Left forelimb (tissue), 1 donor: ENCODE data around the gene SAYSD1.

Experiments used
- DNase-seq: peaks from one replicate; pipeline ENCODE4 v3.0.0-alpha.2; 2018; ENCODE audit warnings: low spot score

The SAYSD1 gene

DNA sequence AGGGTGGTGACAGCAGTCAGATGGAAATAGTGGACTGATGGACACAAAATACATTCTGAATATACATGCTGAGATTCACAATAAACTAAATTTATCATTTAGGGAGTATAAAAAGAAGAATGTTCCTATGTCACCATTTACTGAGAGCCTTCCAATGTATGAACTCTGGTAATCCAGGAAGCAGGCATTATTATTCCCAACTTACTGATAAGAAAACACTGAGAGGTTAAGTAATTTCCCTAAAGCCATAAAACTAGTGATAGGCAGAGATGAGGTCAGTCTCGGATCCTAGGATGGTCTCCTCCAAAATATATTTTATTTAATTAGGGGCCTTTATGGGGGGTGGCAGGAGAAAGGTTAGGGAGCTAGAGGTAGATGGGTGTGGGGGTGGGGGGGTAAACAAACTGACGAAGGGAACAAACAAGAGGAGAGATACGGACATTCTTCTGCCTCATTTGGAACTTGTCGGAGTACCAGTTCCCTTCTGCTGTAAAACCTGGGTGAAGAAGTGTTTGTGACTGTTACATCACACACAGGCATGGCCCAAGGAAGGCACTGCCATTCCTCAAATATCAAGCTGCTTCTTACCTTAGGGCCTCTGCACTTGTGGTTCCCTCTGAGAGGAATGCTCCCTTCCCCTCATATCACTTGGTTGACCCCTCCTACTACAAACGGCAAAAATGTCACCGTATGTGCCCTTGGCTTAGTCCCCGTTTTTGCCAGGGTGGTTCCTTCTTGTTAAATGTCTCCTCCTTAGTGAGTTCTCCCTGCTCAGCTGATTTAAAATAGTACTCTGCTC, 6.7 kb downstream of the SAYSD1 start:
- no peak for DNase-seq

DNA sequence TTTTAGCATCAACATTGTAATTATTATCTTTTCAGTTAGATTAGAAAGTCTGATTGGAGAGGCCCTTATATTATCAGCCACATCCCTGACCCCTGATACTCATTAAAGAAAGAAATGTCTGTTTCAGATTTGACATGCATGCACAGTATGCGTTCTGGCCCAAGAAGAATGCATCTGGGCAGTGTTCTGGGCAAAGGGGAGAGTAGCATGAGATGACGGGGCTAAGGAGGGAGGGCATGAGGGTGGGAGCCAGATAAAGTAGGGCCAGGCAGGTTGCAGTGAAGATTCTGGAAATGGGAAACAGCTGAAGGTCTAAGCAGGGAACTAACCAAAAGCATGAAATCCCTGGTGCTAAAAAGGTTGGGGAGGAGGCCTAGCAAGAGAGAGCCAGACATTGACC, 7.3 kb downstream of the SAYSD1 start:
- no peak for DNase-seq

- no peak for DNase-seq
Observed at GRCh38 chr6:39107034-39107433, 8.0 kb downstream of the SAYSD1 start.

- DNase-seq: no peak
Observed at GRCh38 chr6:39104528-39104927, 10.5 kb downstream of the SAYSD1 start.

GRCh38 chr6:39102821-39103136, 12.2 kb downstream of the SAYSD1 start:
- DNase-seq: no peak

- DNase-seq: no peak
Observed at GRCh38 chr6:39102071-39102820, 12.7 kb downstream of the SAYSD1 start.

DNA sequence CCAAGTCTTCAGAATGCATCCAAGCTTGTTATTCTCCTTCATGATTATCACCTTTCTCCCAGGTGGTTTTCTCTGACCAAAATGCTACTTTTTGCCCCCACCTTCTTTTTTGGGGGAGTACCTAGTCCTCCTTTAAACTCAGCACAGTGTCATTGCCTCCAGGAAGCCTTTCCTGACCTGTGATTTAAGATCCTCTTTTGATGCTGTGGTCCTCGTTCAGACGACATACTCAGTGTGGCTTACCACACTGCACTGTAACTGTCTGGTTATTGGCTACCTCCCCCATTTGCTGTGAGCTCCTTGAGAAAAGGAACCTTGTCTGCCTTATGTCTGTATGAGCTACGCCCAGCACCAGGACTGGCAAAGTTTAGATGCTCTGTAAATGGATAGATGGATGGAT, 14.6 kb downstream of the SAYSD1 start:
- DNase-seq: no peak

GRCh38 chr6:39095578-39095977, 19.4 kb downstream of the SAYSD1 start:
- no peak for DNase-seq

- no peak for DNase-seq
Observed at GRCh38 chr6:39093149-39093708, 21.8 kb downstream of the SAYSD1 start.

DNA sequence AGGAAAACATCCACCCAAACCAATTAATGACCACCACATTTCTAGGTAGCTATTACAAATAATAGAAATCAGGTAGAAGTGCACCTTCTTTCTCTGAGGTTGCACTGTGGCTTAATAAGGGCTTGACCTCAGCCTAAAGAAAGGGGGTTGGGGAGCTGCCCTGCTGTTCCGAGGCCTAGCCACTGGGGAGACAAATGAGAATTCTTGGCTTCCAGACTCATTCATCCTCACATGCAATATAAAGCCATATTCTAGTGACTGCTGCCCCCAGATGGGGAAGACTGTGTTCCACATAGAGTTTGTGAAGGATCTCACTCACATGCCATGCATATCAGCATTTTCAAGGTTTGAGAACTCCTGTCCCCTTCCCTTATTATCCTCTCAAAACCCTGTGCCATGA, 22.9 kb downstream of the SAYSD1 start:
- no peak for DNase-seq

GRCh38 chr6:39091220-39091619, 23.8 kb downstream of the SAYSD1 start:
- DNase-seq: no peak

- DNase-seq: no peak
Observed at GRCh38 chr6:39090036-39090435, 24.9 kb downstream of the SAYSD1 start.

GRCh38 chr6:39088331-39088730, 26.7 kb downstream of the SAYSD1 start:
- no peak for DNase-seq

DNA sequence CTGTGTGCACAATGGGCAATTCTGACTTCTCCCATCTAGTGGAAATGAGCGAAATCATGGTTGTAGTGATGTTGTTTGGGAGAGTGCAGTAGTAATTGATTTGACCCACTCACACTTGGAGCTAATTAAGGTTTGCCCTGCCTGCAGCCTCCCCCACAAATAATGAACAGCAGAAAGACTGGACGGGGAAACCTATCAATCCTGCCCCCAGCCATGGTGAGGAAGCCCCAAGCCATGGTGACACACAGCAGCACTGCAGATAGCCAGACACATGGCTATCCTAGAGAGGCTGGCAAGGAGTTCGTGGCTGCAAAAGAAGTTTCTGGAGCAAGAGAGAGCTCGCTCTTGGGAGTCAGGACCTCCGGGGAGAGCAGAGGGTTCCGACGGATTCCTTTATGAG, 27.8 kb downstream of the SAYSD1 start:
- no peak for DNase-seq

- DNase-seq: no peak
Observed at GRCh38 chr6:39086711-39087110, 28.3 kb downstream of the SAYSD1 start.

- DNase-seq: no peak
Observed at GRCh38 chr6:39086294-39086693, 28.7 kb downstream of the SAYSD1 start.

DNA sequence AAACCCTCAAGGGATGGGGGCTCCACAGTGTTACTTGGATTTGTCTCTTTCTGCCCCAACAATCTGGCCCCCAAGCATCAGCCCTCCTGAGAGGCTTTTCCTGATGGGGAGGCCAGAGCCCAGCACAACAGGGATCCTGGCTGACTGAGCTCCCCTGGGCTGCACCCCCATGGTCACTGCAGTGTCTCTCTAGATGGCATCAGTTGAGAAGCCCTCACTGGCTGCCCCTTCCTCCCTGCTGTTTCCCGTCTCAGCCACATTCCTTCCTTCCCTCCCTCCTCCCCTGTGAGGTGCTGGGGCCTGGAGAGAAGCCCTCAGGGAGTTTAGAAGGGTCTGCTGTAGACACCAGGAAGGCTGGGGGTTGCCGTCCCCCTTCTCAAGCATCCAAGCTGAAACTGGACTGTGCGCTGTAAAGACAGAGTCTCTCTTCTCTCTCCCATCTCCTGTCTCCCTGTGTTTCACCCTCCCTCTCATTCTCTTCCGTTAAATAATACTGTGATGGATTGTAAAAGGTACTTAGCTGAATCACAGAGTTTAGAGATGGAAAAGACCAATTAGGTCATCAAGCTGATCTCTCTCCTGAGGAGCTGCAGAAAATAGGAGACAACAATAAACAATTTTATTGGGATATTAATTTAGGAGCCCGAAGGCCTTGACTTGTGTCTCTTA, 29.7 kb downstream of the SAYSD1 start:
- no peak for DNase-seq

DNA sequence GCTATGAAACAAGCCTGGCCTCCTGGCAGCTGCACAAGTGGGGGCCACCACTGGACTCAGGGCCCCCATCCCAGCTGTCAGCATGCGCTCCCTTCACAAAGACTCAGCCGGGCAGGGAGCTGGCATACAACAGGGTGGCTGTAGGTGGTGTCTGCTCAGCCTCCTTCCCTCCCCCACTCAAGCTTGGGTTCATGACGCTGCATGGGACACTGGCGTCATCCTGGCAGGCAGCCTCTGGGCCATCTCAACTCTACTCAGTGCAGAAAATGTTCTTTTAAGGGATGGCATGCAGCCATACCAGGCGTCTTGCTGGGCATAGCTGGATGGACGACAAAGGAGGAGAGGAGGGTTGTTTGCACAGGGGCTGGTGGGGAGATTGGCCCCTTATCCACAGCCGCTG, 30.5 kb downstream of the SAYSD1 start:
- no peak for DNase-seq

DNA sequence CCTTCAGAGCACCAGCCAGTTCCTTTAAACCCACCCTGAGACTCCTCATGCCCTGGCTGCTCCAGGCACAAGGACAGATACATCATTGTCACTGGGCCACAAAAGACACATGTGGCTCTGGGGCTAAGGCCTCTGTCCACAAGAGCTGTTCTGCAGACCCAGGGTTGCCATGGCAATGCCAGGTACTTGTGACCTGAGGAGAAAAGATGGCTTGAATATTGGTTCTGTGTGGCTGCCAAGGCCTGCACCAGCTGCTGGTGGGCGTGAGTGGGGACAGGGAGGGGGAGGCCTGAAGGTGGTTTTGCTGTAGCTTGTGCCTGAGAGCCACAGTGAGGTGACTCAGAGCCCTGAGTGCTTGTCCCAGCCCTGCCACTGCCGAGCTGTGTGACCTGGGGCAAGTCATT, 31.8 kb downstream of the SAYSD1 start:
- no peak for DNase-seq

DNA sequence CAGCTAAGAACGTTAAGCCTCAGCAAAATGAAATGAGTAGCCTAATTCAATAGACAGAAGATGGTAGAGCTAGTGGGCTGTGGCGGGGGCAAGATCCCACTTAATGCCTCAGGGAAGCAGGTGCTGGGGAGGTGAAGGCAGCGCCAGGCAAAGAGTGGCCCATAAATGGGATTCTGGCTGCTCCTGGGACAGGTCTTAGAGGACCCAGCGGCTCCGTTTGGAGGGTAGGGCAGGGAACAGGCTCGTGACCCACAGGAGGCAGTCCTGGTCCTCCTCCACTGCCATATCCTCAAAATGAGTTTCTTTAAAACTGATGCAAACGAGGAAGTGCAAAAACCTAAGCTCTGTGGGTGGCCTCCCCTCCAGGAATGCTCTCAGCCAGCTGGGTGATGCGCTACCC, 32.7 kb downstream of the SAYSD1 start:
- DNase-seq: no peak

DNA sequence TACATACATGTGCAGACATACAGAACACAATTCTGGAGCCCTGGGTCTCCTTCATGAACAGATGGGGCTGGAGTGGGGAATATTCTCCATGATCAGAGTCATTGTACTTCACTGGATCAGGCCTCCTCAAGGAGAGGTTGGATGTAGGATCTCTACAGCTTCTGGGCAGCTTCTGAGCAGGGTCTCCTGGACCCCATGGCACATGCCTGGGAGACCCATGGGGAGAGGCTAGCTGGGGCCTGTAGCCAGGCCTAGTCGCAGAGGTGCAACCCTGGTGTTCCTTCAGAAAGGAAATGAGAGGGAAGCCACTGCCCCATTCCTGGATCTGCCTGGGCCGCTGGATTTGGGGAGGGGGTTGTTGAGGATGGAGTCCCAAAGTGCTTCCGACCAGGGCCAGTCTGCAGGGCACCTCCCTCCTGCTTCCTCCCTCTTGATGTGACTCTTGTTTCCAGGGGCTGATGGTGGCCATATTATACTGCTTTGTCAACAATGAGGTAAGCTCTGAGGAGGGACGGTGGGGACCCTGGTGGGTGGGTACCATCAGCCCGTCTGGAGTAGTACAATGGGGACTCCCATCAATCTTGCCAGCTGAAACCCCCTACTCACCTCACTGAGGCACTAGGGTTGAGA, 34.6 kb downstream of the SAYSD1 start:
- DNase-seq: no peak
